GM15510 (cell line): Measurements from ENCODE around the gene DDX41.

ENCODE experiments used
- POLR2A ChIP-seq: IDR thresholded peaks from 3 replicates; pipeline ENCODE4 v1.6.1; 2011; ENCODE audit warnings: borderline replicate concordance; ENCODE audit not compliant: insufficient read length; ENCODE audit errors: extremely low read depth

Gene DDX41

DNA sequence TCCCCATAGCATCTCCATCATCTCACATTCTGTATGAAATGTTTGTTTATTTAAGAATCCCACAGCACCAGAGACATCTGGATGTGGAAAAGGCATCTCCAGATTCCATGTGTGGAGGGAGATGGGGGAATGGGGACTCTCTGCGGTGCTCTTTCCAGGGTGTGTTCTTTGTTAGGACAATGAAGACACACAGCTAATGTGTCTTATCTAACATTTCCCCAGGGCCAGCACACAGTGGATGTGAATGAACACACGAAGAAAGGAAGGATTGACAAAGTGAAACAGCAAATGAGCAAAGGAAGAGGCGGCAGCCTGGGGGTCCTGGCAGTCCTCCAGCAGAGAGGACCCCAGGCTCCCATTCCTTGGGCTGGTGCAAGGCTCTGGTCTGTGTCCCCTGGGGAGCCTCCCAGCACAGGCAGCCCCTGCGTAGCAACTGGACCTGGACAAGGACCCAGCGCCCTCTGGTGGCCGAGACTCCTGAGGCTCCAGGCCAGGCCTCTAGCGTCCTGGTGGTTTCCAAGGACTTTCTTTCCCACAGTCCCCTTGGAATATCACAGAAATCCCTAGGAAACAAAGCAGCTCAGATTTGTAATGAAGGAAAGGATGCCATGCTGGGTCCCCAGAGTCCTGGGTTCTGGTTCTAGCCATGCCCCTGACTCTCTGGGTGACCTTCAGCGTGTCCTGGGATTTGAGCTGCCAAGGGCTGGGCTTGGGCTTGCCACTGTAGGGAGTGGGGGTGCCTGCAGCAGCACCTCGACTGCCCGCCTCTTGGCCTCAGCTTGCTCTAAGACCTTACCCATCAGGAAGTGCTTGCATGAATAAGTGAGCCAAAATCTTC lies 15.9 kb downstream of the DDX41 start:
- TF ChIP-seq POLR2A, result peak; percentile 21

DNA sequence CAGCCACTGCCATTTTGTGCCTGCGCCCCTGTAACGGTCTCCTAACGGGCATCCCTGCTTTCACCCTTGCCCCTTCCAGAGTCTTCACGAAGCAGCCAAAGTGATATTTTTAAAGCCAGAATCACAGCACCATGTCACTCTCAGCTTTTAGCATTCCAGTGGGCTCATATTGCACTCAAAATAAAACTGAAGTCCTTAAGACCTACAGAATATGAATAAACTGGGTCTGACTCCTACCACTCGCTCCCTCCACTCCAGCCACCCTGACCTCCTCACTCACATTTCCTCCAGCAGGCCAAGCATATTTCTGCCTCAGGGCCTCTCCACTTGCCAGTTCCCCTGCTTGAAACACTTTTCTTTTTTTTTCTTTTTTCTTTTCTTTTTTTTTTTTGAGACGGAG lies 16.9 kb downstream of the DDX41 start:
- no peak for TF ChIP-seq POLR2A

DNA sequence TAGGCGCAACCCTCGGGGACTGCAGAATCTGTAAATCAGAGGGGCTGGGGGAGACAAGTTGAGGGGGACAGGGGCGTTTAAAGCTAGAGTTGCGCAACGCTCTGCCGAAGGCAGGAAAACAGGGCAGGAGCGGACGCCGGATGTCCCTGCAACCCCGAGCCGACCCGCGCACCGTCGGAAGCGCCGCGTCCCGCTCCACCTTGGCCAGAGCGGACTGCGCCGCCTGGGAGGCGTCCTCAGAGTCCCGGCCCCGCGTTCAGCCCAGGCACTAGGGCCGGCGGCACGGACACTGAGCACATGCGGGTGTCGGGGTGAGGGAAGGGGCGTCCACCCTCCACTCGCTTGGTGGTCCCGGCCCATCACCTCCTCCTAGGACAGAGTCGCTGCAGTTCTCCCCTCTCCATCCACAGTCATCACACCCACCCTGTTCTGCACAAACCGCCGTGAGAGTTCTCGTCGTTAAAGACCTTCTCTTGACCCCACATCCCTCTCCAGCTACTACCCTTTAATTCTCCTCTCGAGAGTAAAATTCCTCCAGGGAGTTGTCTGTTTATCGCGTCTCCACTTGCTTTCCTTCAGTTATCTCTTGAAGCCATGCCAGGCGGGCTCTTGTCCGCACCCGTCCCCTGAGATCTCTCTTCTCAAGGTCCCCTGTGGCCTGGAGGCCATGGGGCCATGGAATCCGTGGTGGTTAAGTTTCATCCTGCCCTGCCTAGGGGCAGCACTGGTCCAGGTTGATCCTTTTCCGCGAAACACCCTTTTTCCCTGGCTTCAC lies 18.6 kb downstream of the DDX41 start:
- TF ChIP-seq POLR2A, result no peak

DNA sequence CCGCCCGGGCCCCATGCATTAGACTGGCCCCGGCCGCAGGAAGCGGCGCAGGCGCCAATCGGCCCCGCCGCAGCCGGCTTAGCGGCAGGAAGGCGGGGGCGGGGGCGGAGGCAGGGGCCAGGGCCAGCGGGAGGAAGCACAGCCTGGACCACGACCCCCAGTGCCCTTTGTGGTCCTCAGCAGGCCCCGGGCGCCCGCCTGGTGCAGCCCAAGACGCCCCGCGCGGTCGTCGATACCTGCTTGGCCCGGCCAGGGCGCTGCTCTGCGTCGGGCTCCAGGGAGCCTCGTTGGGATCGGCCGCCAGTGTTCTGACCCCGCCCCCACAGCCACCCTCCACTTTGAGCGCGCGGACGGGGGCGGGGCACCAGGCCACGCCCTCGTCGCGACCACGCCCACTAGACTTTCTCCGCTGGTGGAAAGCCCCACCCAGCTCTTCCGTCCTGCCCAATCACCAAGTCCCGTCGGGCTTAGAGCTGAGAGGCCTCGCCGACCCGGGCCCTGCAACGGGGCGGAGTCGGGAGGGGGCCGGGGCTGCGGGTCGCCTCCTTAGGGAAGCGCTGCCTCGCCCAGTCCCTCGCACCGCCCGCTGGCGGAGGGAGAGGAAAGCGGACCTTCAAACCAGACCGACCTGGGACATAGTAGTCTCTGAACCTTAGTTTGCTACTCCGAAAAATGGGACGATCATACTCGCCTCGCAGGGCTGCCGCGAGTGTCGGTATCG lies 19.3 kb downstream of the DDX41 start, which contains the start of gene PDLIM7:
Gene PDLIM7, minus strand, starts transcription at position 313 of the 721 bp plus-strand sequence. CDS start 1,092 bp downstream, outside the sequence.
- TF ChIP-seq POLR2A, result peak; percentile 96

DNA sequence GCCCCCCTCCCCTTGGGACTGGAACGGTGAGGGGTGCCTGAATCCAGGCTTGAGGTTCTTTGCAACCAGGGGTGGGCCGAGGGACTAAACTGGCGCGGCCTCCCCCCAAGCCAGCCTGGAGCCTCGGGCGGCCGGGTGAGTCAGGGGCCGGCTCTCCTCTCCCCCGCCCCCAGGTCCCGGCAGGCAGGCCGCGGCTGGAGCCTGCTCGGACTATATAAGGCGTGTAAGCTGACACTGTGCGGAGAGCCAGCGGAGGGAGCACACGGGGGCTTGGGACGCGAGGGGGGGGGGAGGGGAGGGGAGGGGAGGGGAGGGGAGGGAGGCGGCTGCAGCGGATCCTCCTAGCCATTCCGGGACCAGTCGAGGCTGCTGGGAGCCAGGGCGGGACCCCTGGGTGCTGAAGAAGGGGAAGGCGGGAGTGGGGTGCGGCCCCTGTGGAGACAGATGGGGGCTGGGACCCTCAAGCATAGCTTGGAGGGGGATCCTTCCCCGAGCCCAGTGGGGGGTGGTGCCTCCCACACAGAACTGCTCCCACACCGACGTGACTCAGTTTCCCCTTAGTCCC lies 20.0 kb downstream of the DDX41 start:
- TF ChIP-seq POLR2A, result no peak

DNA sequence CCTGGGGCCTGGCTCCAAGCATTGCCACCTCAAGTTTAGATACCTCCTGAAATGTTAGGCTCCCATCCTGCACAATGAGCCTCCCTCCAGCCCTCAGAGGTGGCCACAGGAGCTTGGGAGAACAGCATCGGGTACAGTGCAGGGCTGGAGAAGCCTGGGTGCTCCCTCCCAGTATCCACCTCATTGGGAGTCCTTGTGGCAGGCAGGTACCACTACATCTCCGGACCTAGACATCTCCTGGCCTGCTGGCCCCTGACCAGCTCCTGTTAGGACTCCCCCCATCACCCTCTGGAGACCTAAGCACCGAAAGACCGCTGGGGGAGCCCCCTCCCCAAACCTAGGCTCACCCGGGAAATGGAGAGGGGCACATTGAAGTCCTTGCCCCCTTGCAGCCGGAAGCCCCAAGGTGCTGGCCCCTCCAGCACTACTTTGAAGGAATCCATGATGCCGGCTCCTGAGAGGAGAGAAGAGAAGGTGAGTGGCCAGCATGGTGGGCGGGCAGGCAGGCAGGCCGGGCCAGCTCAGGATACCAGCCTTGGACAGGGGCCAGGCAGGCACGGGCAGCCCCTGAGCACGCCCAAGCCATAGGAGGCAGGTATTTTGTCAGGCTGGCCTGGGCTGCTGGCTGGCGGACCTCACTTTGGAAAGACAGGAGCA lies 20.6 kb downstream of the DDX41 start:
- TF ChIP-seq POLR2A, result no peak

GRCh38 chr5:177495243-177496060 lies 21.3 kb downstream of the DDX41 start:
- TF ChIP-seq POLR2A, result no peak

DNA sequence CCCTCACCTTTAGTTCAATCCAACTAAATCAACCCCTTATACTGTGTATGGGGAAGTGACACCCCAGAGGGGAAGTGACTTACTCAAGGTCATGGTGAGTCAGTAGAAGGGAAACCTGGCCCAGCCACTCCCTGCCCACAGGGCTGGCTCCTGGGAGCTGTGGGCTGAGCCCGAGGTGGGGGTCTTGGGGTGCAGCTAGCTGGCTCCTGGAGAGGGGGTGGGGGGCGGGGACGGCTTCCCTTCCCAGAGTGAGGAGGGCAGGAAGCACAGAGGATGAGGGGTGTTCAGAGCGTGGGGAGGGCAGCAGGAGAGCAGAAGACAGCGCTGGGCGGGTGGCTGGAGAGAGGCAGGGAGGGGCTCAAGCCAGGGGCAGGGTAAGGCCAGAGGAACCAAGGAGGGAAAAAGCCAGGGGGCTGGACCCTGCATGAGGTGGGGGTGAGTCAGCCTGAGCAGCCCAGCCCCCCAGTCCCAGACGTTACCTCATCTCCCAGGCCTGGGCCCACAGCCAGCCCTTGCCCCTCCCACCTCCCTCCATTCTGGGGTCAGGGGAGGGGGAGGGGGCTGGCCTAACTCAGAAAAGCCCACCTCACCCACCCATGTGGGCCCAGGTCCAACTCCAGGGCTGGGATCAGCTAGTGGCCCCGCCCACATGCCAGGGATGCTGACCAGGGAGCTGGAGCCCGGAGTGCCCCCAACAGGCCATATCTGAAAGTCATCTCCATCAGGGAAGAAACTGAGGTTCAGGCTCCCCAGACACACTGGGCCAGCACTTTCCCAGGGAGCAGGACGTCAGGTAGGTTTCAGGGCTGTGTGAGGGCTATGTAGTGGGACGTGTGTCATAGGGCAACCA lies 22.2 kb downstream of the DDX41 start:
- TF ChIP-seq POLR2A, result no peak

- TF ChIP-seq POLR2A, result no peak
These were observed 22.9 kb downstream of the DDX41 start for GRCh38 chr5:177493795-177494345.

- no peak for TF ChIP-seq POLR2A
These were observed 23.9 kb downstream of the DDX41 start for GRCh38 chr5:177492841-177493240.

GRCh38 chr5:177491983-177492746 lies 24.6 kb downstream of the DDX41 start:
- no peak for TF ChIP-seq POLR2A
